K562 (cell line): ENCODE results near the gene MRPL52. TPM values are rescaled to one million over a fixed set of nuclear protein-coding genes. Genes with fewer than 3 reads are reported as not detected.
A peak's percentile ranks its signal among the peaks of the same experiment; 100 is the strongest.

Experiments
- ATAC-seq: fragments of 200-7000 bp; cut with Tn5 transposase; 3 replicates; pipeline ENCODE4 v1.9.1; 2020; ENCODE audit warnings: moderate library complexity
- BruUV-seq: library from RNA; stranded (reverse); fragments of 400-500 nt; replicated peaks from 2 replicates; lab custom pipeline; 2021; lab: Mats Ljungman, UMichigan
- CTCF ChIA-PET: fragments of 300-600 bp; formaldehyde crosslinking; extraction: SDS; loops from one replicate; lab custom pipeline; 2021; ENCODE audit warnings: low intra/inter-chr PET ratio; lab: Yijun Ruan, JAX
- POLR2A ChIA-PET: fragments of 300-600, 350-650 bp; sonication (Branson Sonifier 250); formaldehyde crosslinking; extraction: SDS; loops from one replicate; lab custom pipeline; 2021; ENCODE audit warnings: antibody characterized with exemption, inconsistent platforms; lab: Yijun Ruan, JAX
- DNase-seq, 4 experiments: peaks; one replicate each; pipeline versions ENCODE4 v3.0.0 to v3.0.0-alpha.2; 2011 to 2018; ENCODE audit warnings: low spot score in 3 of 4, mixed read lengths in 3 of 4; ENCODE audit errors: extremely low read depth in 1 of 4
- FAIRE-seq: peaks from 2 replicates; lab custom pipeline; 2011; peaks lifted over from hg19 to GRCh38; lab: Jason Lieb, UNC
- H2AFZ ChIP-seq: 2 replicates; pipeline ENCODE4 v1.6.0; 2011; ENCODE audit warnings: low read depth, low read length, control low read depth, inconsistent platforms
- H3K27ac ChIP-seq: fragments of 200-600 bp; 3 replicates; pipeline ENCODE4 v1.8.0; 2011; ENCODE audit warnings: low read depth, mild to moderate bottlenecking, control low read depth, inconsistent platforms, low read length, moderate library complexity, mixed read lengths; ENCODE audit errors: extremely low read depth
- H3K27me3 ChIP-seq, 2 experiments: fragments of 300-600 bp in 1 of 2; 2 replicates in 1 of 2; 3 replicates in 1 of 2; pipeline versions ENCODE4 v1.6.0 to v1.8.0; 2011; ENCODE audit warnings: inconsistent platforms in 2 of 2, low read length in 2 of 2, mild to moderate bottlenecking in 1 of 2, mixed read lengths in 1 of 2, moderate library complexity in 1 of 2; ENCODE audit not compliant: control insufficient read depth in 2 of 2, insufficient read depth in 2 of 2
- H3K36me3 ChIP-seq: fragments of 300-600 bp; 3 replicates; pipeline ENCODE4 v1.8.0; 2011; ENCODE audit warnings: mild to moderate bottlenecking, low read length, inconsistent platforms; ENCODE audit not compliant: control insufficient read depth, insufficient read depth
- H3K4me1 ChIP-seq, 2 experiments: fragments of 200-600 bp in 1 of 2; replicated peaks in 1 of 2; 2 replicates in 1 of 2; 3 replicates in 1 of 2; pipeline versions ENCODE4 v1.5.1 to v1.8.0; 2011; ENCODE audit warnings: inconsistent platforms in 2 of 2, low read length in 2 of 2, mild to moderate bottlenecking in 1 of 2, mixed read lengths in 1 of 2, moderate library complexity in 1 of 2; ENCODE audit not compliant: control insufficient read depth in 2 of 2, insufficient read depth in 2 of 2
- H3K4me2 ChIP-seq: 2 replicates; pipeline ENCODE4 v1.6.1; 2011; ENCODE audit warnings: low read length, control low read depth, inconsistent platforms, mixed read lengths; ENCODE audit not compliant: insufficient read depth
- H3K4me3 ChIP-seq: fragments of 200-600 bp; sonication (generic), shearing (Covaris generic); 2 replicates; pipeline ENCODE4 v1.5.1; 2016; ENCODE audit warnings: control low read depth, inconsistent platforms
- H3K79me2 ChIP-seq: fragments of 200-600 bp; 3 replicates; pipeline ENCODE4 v1.8.0; 2011; ENCODE audit warnings: low read length, inconsistent platforms; ENCODE audit not compliant: control insufficient read depth, insufficient read depth
- H3K9ac ChIP-seq, 2 experiments: 2 replicates each; pipeline versions ENCODE4 v1.6.0 to v1.6.1; 2011; ENCODE audit warnings: low read depth in 2 of 2, low read length in 2 of 2, control low read depth in 1 of 2, inconsistent platforms in 1 of 2, mild to moderate bottlenecking in 1 of 2, mixed read lengths in 1 of 2; ENCODE audit not compliant: insufficient read depth in 1 of 2
- H3K9me1 ChIP-seq: one replicate; pipeline ENCODE4 v1.6.0; 2011; ENCODE audit warnings: inconsistent platforms, mild to moderate bottlenecking, low read length, moderate library complexity; ENCODE audit not compliant: control insufficient read depth, insufficient read depth
- H3K9me3 ChIP-seq: replicated peaks from 2 replicates; pipeline ENCODE4 v1.5.1; 2011; ENCODE audit warnings: low read depth, low read length, inconsistent platforms; ENCODE audit not compliant: control insufficient read depth, insufficient read depth
- H4K20me1 ChIP-seq: replicated peaks from 2 replicates; pipeline ENCODE4 v1.6.1; 2011; ENCODE audit warnings: low read length, inconsistent platforms, mixed read lengths; ENCODE audit not compliant: control insufficient read depth, insufficient read depth
- KDM4B ChIP-seq, 2 experiments: fragments of 450-650 bp in 1 of 2; sonication (generic) in 1 of 2; IDR thresholded peaks; 2 replicates each; pipeline ENCODE4 v1.6.1; 2016 to 2017; ENCODE audit warnings: borderline replicate concordance in 2 of 2, antibody characterized with exemption in 1 of 2, low read depth in 1 of 2, mild to moderate bottlenecking in 1 of 2
- PCBP1 ChIP-seq: fragments of 200-400 bp; formaldehyde crosslinking; IDR thresholded peaks from 2 replicates; pipeline ENCODE4 v1.6.1; 2018; ENCODE audit warnings: mild to moderate bottlenecking, low read depth, low read length; ENCODE audit not compliant: poor library complexity, severe bottlenecking
- POLR2G ChIP-seq: fragments of 200-400 bp; formaldehyde crosslinking; IDR thresholded peaks from 2 replicates; pipeline ENCODE4 v1.6.1; 2017; ENCODE audit warnings: low read depth, mild to moderate bottlenecking, antibody characterized with exemption, low read length, moderate library complexity
- RBBP5 ChIP-seq: fragments of 200-600 bp; sonication (generic); IDR thresholded peaks from 2 replicates; pipeline ENCODE4 v1.6.1; 2012; ENCODE audit warnings: borderline replicate concordance, mild to moderate bottlenecking, low read length, control low read depth, inconsistent platforms; ENCODE audit not compliant: insufficient read depth, poor library complexity, severe bottlenecking
- RBFOX2 ChIP-seq: fragments of 200-400 bp; formaldehyde crosslinking; IDR thresholded peaks from 2 replicates; pipeline ENCODE4 v1.6.1; 2017; ENCODE audit warnings: low read depth, mild to moderate bottlenecking, low read length, moderate library complexity
- ZBED1 ChIP-seq: IDR thresholded peaks from 2 replicates; pipeline ENCODE4 v1.6.1; 2014
- WGBS: fragments of 100-300 bp; shearing (Covaris generic); methylation state at CpG from one replicate; pipeline ENCODE4 v1.1.6; 2016; ENCODE audit warnings: low coverage, mixed read lengths; ENCODE audit not compliant: insufficient coverage; ENCODE audit errors: missing lambda C conversion rate; 5-methylcytosine and 5-hydroxymethylcytosine counted together
- in situ Hi-C: fragments of 300-500 bp; cut with MboI; formaldehyde crosslinking; loops from 4 replicates; pipeline ENCODE4 v1.15.0; 2018; ENCODE audit warnings: inconsistent platforms, mixed read lengths
- intact Hi-C: fragments of 100-400 bp; cut with micrococcal nuclease; formaldehyde crosslinking; loops from 2 replicates; pipeline ENCODE4 v1.14.2; 2022
- polyA plus RNA-seq, 8 experiments: library from polyadenylated mRNA; depleted of rRNA in 4 of 8; stranded (reverse) in 5 of 8; unstranded in 3 of 8; fragments of >200 nt; fragmentation: Nextera tagmentation in 2 of 8; fragmentation: Illumina TruSeq in 1 of 8; extraction: Ambion mirVana in 2 of 8; extraction: Trizol in 1 of 8; gene quantifications; 2 replicates each; pipeline versions ENCODE4 v1.2.1 to v1.2.3, GENCODE V29; 2011 to 2014; ENCODE audit warnings: inconsistent platforms in 1 of 8, missing spikeins in 1 of 8
- total RNA-seq, 7 experiments: library from RNA; depleted of rRNA in 6 of 7; stranded (reverse); fragments of >200 nt in 6 of 7; fragmentation: Illumina TruSeq in 2 of 7; extraction: Trizol in 2 of 7; gene quantifications; 2 replicates each; pipeline versions ENCODE4 v1.2.1 to v1.2.3, GENCODE V29; 2011 to 2021; ENCODE audit warnings: low replicate concordance in 1 of 7
- TF ChIP-seq, protein P1 (sequence below): sonication (generic); formaldehyde crosslinking; IDR thresholded peaks from 2 replicates; pipeline ENCODE4 v1.8.1; 2023; ENCODE audit warnings: mild to moderate bottlenecking, missing genetic modification reagents

MRPL52 gene
- total and polyA plus RNA-seq, 9 of the 15 experiments (the other 6 are each of a cell fraction or from before 2014, with no cell fraction given), result 56.5 to 213 (median 168) TPM

- Histone ChIP-seq H3K79me2 (no peaks in the 10 kb centered on the region), H3K36me3 (no peaks in the 10 kb centered on the region), H3K9me3 (no peaks in the 10 kb centered on the region), H3K4me3 (no peak overlapping the region), H3K27me3 (no peaks in the 10 kb centered on the region), H4K20me1 (no peaks in the 10 kb centered on the region), H3K9ac (0 out of 4 replicates have a peak overlapping the region, but pooled peaks of 1 of the 2 experiments have one; percentile 31), H3K9me1 (no peaks in the 10 kb centered on the region), H3K4me1 (peaks cover 18 to 30% of the 10 kb centered on the region in 2 experiments; a peak in 4 of 5 replicates), H3K27ac (no peak overlapping the region), H2AFZ (peak overlapping the region; percentile 71), H3K4me2 (no peak overlapping the region)
- DNase-seq, result peak in 1 of 4 experiments; percentile 26
- ChIA-PET POLR2A (interaction anchor here (0.6 to 2.6 kb wide), 6 partner anchors 9 to 90 kb away, joined by 3 to 6 read pairs (median 4); no protein-coding TSS in a partner anchor), CTCF (interaction anchor here (0.6 to 4.2 kb wide), 5 partner anchors 29 to 248 kb away, joined by 3 to 44 read pairs (median 5); no protein-coding TSS in a partner anchor)
- BruUV-seq, result no TSS peak
- TF ChIP-seq RBBP5, result no peak
- TF ChIP-seq POLR2G, result 0 out of 2 replicates have a peak, but pooled peaks have one; percentile 40
- TF ChIP-seq ZBED1, result no peak
- TF ChIP-seq PCBP1, result peak; percentile 23
- TF ChIP-seq KDM4B (IDR thresholded peaks at IDR 0.05; ENCODE audit: borderline replicate concordance in 2 of 2, low read depth in 1 of 2), result no peak
- TF ChIP-seq RBFOX2, result peak; percentile 65
- TF ChIP-seq, protein P1, sequence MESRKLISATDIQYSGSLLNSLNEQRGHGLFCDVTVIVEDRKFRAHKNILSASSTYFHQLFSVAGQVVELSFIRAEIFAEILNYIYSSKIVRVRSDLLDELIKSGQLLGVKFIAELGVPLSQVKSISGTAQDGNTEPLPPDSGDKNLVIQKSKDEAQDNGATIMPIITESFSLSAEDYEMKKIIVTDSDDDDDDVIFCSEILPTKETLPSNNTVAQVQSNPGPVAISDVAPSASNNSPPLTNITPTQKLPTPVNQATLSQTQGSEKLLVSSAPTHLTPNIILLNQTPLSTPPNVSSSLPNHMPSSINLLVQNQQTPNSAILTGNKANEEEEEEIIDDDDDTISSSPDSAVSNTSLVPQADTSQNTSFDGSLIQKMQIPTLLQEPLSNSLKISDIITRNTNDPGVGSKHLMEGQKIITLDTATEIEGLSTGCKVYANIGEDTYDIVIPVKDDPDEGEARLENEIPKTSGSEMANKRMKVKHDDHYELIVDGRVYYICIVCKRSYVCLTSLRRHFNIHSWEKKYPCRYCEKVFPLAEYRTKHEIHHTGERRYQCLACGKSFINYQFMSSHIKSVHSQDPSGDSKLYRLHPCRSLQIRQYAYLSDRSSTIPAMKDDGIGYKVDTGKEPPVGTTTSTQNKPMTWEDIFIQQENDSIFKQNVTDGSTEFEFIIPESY (CRISPR knock-in tag), result peak; percentile 82
- FAIRE-seq, result no peak
- 91% methylated on average over 17 of the region's 32 CpGs for WGBS
- ATAC-seq, result no peak
- intact Hi-C loops (loop anchor here (1.0 to 5.0 kb wide), 3 partner anchors 31 to 77 kb away; partner anchors contain the start of gene LRP10), in situ Hi-C loops (no loop called here)
Observed at GRCh38 chr14:22822016-22822570, 7.6 kb upstream of the MRPL52 start.
